Stimulated activated memory B cell treated with anti-CD40 and anti-IgM and Interleukin-4, amounts not matched to agents 10 μg/mL and 1 μg/mL and 100 μg/mL, for 72 hours (primary cell): ENCODE results near the gene ADAM12.

Experiments used
- ATAC-seq: fragments of 150-1000 bp; cut with Tn5 transposase; 2 replicates; pipeline ENCODE4 v1.10.0; 2021
- H3K27ac Mint-ChIP-seq: one replicate; pipeline ENCODE4 v1.8.0; 2022; ENCODE audit warnings: mild to moderate bottlenecking, mixed read lengths
- H3K27me3 Mint-ChIP-seq: one replicate; pipeline ENCODE4 v1.8.0; 2022; ENCODE audit warnings: mixed read lengths
- H3K36me3 Mint-ChIP-seq: one replicate; pipeline ENCODE4 v1.8.0; 2022; ENCODE audit warnings: mixed read lengths
- H3K4me1 Mint-ChIP-seq: one replicate; pipeline ENCODE4 v1.8.0; 2022; ENCODE audit warnings: mixed read lengths
- H3K4me3 Mint-ChIP-seq: one replicate; pipeline ENCODE4 v1.8.0; 2022; ENCODE audit warnings: mild to moderate bottlenecking, moderate library complexity, mixed read lengths
- H3K9me3 Mint-ChIP-seq: one replicate; pipeline ENCODE4 v1.8.0; 2022; ENCODE audit warnings: mixed read lengths

The ADAM12 gene

GRCh38 chr10:126101736-126102135 lies 286.5 kb downstream of the ADAM12 start:
- peak; percentile 94 for ATAC-seq
- Mint-ChIP-seq H3K4me3 (no peak overlapping the region), H3K27ac (peak overlapping the region; percentile 37), H3K4me1 (peaks cover 20% of the 10 kb centered on the region), H3K27me3 (peaks cover 9% of the 10 kb centered on the region), H3K9me3 (no peaks in the 10 kb centered on the region), H3K36me3 (no peaks in the 10 kb centered on the region)

- H3K27me3 Mint-ChIP-seq: peaks cover 5% of the 10 kb centered on the region
- peaks cover 20% of the 10 kb centered on the region for H3K4me1 Mint-ChIP-seq
- ATAC-seq: no peak
- no peaks in the 10 kb centered on the region for H3K36me3 Mint-ChIP-seq
- no peaks in the 10 kb centered on the region for H3K9me3 Mint-ChIP-seq
- H3K27ac Mint-ChIP-seq: peak overlapping the region; percentile 37
- no peak overlapping the region for H3K4me3 Mint-ChIP-seq
Observed at GRCh38 chr10:126101325-126101724, 287.0 kb downstream of the ADAM12 start.

GRCh38 chr10:126099366-126099765 lies 288.9 kb downstream of the ADAM12 start:
- peaks cover 15% of the 10 kb centered on the region for H3K4me1 Mint-ChIP-seq
- ATAC-seq: no peak
- H3K9me3 Mint-ChIP-seq: no peaks in the 10 kb centered on the region

GRCh38 chr10:126098226-126098581 lies 290.1 kb downstream of the ADAM12 start:
- peaks cover 15% of the 10 kb centered on the region for H3K4me1 Mint-ChIP-seq
- no peak overlapping the region for H3K4me3 Mint-ChIP-seq

More at GRCh38 chr10:126099366-126099765, 288.9 kb downstream of the ADAM12 start:
- Mint-ChIP-seq H3K4me3 (no peak overlapping the region), H3K27ac (no peak overlapping the region), H3K27me3 (no peaks in the 10 kb centered on the region), H3K36me3 (no peaks in the 10 kb centered on the region)

GRCh38 chr10:126097558-126098225 lies 290.6 kb downstream of the ADAM12 start:
- Mint-ChIP-seq H3K4me3 (no peak overlapping the region), H3K27me3 (no peaks in the 10 kb centered on the region), H3K9me3 (no peaks in the 10 kb centered on the region), H3K27ac (no peak overlapping the region), H3K4me1 (peaks cover 12% of the 10 kb centered on the region), H3K36me3 (no peaks in the 10 kb centered on the region)
- ATAC-seq: no peak

More at GRCh38 chr10:126098226-126098581, 290.1 kb downstream of the ADAM12 start:
- H3K27me3 Mint-ChIP-seq: no peaks in the 10 kb centered on the region
- no peaks in the 10 kb centered on the region for H3K9me3 Mint-ChIP-seq
- H3K36me3 Mint-ChIP-seq: no peaks in the 10 kb centered on the region
- no peak for ATAC-seq
- no peak overlapping the region for H3K27ac Mint-ChIP-seq

GRCh38 chr10:126094537-126094936 lies 293.7 kb downstream of the ADAM12 start:
- H3K4me3 Mint-ChIP-seq: no peak overlapping the region
- H3K27ac Mint-ChIP-seq: no peak overlapping the region
- no peaks in the 10 kb centered on the region for H3K27me3 Mint-ChIP-seq
- H3K4me1 Mint-ChIP-seq: no peaks in the 10 kb centered on the region
- ATAC-seq: no peak
- no peaks in the 10 kb centered on the region for H3K9me3 Mint-ChIP-seq
- no peaks in the 10 kb centered on the region for H3K36me3 Mint-ChIP-seq

GRCh38 chr10:126092366-126093215 lies 295.7 kb downstream of the ADAM12 start:
- Mint-ChIP-seq H3K4me1 (no peaks in the 10 kb centered on the region), H3K4me3 (no peak overlapping the region), H3K36me3 (no peaks in the 10 kb centered on the region), H3K9me3 (no peaks in the 10 kb centered on the region), H3K27me3 (no peaks in the 10 kb centered on the region), H3K27ac (no peak overlapping the region)
- peak; percentile 17 for ATAC-seq

GRCh38 chr10:126090911-126091728 lies 297.2 kb downstream of the ADAM12 start:
- no peaks in the 10 kb centered on the region for H3K9me3 Mint-ChIP-seq

GRCh38 chr10:126090443-126090842 lies 297.8 kb downstream of the ADAM12 start:
- no peak for ATAC-seq
- no peak overlapping the region for H3K27ac Mint-ChIP-seq
- peaks cover 7% of the 10 kb centered on the region for H3K27me3 Mint-ChIP-seq
- no peaks in the 10 kb centered on the region for H3K36me3 Mint-ChIP-seq
- H3K4me1 Mint-ChIP-seq: no peaks in the 10 kb centered on the region
- H3K9me3 Mint-ChIP-seq: no peaks in the 10 kb centered on the region
- no peak overlapping the region for H3K4me3 Mint-ChIP-seq

More at GRCh38 chr10:126090911-126091728, 297.2 kb downstream of the ADAM12 start:
- H3K27ac Mint-ChIP-seq: no peak overlapping the region
- H3K27me3 Mint-ChIP-seq: peaks cover under 1% of the 10 kb centered on the region
- H3K4me1 Mint-ChIP-seq: no peaks in the 10 kb centered on the region
- H3K4me3 Mint-ChIP-seq: no peak overlapping the region
- ATAC-seq: no peak
- H3K36me3 Mint-ChIP-seq: no peaks in the 10 kb centered on the region

GRCh38 chr10:126087796-126088505 lies 300.3 kb downstream of the ADAM12 start:
- H3K27ac Mint-ChIP-seq: no peak overlapping the region
- peaks cover 13% of the 10 kb centered on the region for H3K27me3 Mint-ChIP-seq
- no peak for ATAC-seq
- H3K4me3 Mint-ChIP-seq: no peak overlapping the region
- H3K4me1 Mint-ChIP-seq: no peaks in the 10 kb centered on the region
- H3K36me3 Mint-ChIP-seq: no peaks in the 10 kb centered on the region
- H3K9me3 Mint-ChIP-seq: no peaks in the 10 kb centered on the region

- no peaks in the 10 kb centered on the region for H3K9me3 Mint-ChIP-seq
- peaks cover 13% of the 10 kb centered on the region for H3K27me3 Mint-ChIP-seq
Observed at GRCh38 chr10:126087153-126087680, 301.1 kb downstream of the ADAM12 start.

GRCh38 chr10:126085806-126086205 lies 302.5 kb downstream of the ADAM12 start:
- Mint-ChIP-seq H3K4me1 (no peaks in the 10 kb centered on the region), H3K27ac (no peak overlapping the region), H3K4me3 (no peak overlapping the region), H3K27me3 (peaks cover 19% of the 10 kb centered on the region), H3K9me3 (no peaks in the 10 kb centered on the region), H3K36me3 (no peaks in the 10 kb centered on the region)
- ATAC-seq: no peak

More at GRCh38 chr10:126087153-126087680, 301.1 kb downstream of the ADAM12 start:
- Mint-ChIP-seq H3K27ac (no peak overlapping the region), H3K4me3 (no peak overlapping the region), H3K36me3 (no peaks in the 10 kb centered on the region), H3K4me1 (no peaks in the 10 kb centered on the region)
- no peak for ATAC-seq

GRCh38 chr10:126084369-126084768 lies 303.9 kb downstream of the ADAM12 start:
- H3K36me3 Mint-ChIP-seq: no peaks in the 10 kb centered on the region
- no peak for ATAC-seq
- H3K27ac Mint-ChIP-seq: no peak overlapping the region
- peaks cover 21% of the 10 kb centered on the region for H3K27me3 Mint-ChIP-seq
- H3K4me1 Mint-ChIP-seq: no peaks in the 10 kb centered on the region
- no peak overlapping the region for H3K4me3 Mint-ChIP-seq
- H3K9me3 Mint-ChIP-seq: no peaks in the 10 kb centered on the region

- H3K4me1 Mint-ChIP-seq: no peaks in the 10 kb centered on the region
- H3K4me3 Mint-ChIP-seq: no peak overlapping the region
- H3K9me3 Mint-ChIP-seq: no peaks in the 10 kb centered on the region
- H3K27ac Mint-ChIP-seq: no peak overlapping the region
- peaks cover 28% of the 10 kb centered on the region for H3K27me3 Mint-ChIP-seq
- ATAC-seq: no peak
- no peaks in the 10 kb centered on the region for H3K36me3 Mint-ChIP-seq
Observed at GRCh38 chr10:126083009-126083408, 305.3 kb downstream of the ADAM12 start.
